HG03196 (cell line): ENCODE measurements around the gene HORMAD1.
A peak's percentile ranks its signal among the peaks of the same experiment; 100 is the strongest.
"Not testable (repeated sequence)": the region's sequence is repeated elsewhere in the genome, so short reads cannot be mapped to it uniquely, and the experiment has no call there.

Source experiments
- ATAC-seq: cut with Tn5 transposase; IDR thresholded peaks from one replicate; pipeline ENCODE4 v1.9.1; 2021; ENCODE audit not compliant: unreplicated experiment

The HORMAD1 gene

GRCh38 chr1:150696995-150697927 is 23.4 kb downstream of the HORMAD1 start, which contains the start of gene GOLPH3L:
Gene GOLPH3L, minus strand, starts transcription at chr1:150697154. Its CDS starts 2,316 bp downstream, at chr1:150694838.
- peak; percentile 98 for ATAC-seq

GRCh38 chr1:150696590-150696989 is 24.1 kb downstream of the HORMAD1 start:
- ATAC-seq = no peak

GRCh38 chr1:150696162-150696561 is 24.5 kb downstream of the HORMAD1 start:
- no peak for ATAC-seq

- ATAC-seq = no peak
These were observed 25.1 kb downstream of the HORMAD1 start for GRCh38 chr1:150695561-150695960.

GRCh38 chr1:150692720-150693119 is 28.0 kb downstream of the HORMAD1 start:
- ATAC-seq = no peak

- ATAC-seq = no peak
These were observed 31.9 kb downstream of the HORMAD1 start for GRCh38 chr1:150688763-150689162.

- no peak for ATAC-seq
These were observed 34.4 kb downstream of the HORMAD1 start for GRCh38 chr1:150686275-150686674.

- ATAC-seq = no peak
These were observed 36.8 kb downstream of the HORMAD1 start for GRCh38 chr1:150683914-150684313.

DNA sequence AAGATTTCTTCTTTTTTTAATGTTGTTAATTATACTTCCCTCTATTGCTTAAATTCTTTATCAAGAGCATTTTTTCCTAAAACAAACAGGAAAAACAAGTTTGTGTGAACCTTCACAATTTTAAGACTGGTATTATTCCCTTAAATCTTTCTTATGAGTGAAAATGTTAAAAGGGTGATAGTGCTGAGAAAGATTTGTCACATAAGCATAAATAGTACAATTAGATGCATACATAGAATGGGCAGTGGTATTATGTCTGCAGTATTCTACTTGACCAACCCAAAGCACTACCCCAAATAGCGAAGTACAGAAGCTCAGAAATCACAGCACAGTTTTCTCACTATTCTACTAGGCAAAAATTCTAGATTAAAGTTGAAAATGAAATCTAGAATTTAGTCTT is 41.7 kb downstream of the HORMAD1 start:
- no peak for ATAC-seq

DNA sequence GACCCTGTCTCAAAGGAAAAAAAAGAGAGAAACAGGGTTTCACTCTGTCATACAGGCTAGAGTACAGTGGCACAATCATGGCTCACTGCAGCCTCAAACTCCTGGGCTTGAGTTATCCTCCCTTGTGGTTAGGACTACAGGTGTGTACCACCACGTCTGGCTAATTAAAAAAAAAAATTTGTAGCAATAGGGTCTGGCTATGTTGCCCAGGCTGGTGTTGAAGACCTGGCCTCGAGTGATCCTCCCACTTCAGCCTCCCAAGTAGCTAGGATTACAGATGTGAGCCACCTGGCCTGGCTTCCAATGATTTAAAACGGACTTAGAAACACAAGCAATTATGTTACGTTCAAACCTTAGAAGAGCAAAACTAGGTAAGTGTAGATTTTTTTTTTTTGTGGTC is 45.8 kb downstream of the HORMAD1 start:
- ATAC-seq = no peak

DNA sequence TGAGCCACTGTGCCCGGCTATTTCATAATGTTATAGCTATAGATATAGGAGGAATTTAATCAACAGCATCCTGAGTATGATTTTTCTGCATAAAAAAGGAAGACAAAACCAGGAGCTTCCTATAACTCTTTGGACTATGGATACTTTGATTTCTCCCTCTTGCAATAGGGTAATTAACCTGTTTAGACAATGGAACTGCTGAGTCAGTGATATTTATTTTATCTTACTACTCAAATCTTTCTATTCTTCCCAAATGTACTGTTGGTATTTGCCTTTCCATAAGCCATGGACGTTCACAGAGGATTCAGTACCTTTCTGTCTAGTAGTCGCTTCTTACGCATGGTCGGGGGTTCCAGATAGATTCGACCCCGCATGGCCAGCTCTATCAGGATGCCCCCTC is 57.4 kb downstream of the HORMAD1 start:
- no peak for ATAC-seq

DNA sequence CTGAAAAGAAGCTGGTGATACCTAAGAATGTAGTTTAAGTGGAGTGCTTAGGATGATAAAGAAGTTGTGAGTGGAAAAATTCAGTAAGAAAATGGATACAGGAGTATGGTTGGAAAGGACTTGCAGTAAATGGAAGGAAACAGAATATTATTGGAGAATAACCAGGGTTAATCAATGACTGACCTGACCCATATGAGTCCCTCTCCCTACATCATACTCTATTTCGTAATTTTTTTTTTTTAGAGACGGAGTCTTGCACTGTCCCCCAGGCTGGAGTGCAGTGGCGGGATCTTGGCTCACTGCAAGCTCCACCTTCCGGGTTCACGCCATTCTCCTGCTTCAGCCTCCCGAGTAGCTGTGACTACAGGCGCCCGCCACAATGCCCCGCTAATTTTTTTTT is 57.9 kb downstream of the HORMAD1 start:
- ATAC-seq = no peak

DNA sequence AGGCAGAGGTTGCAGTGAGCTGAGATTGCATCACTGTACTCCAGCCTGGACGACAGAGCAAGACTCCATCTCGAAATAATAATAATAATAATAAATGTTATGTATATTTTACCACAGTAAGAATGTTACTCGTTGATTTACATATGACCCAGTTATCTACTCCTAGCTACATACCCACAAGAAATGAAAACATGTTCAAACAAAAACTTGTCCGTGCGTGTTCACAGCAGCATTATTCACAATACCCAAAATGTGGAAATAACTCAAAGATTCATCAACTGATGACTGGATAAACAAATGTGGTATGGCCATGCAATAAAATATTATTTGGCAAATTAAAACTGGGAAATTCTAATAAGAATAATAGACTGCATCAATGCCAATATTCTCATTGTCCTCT is 59.5 kb downstream of the HORMAD1 start:
- no peak for ATAC-seq

DNA sequence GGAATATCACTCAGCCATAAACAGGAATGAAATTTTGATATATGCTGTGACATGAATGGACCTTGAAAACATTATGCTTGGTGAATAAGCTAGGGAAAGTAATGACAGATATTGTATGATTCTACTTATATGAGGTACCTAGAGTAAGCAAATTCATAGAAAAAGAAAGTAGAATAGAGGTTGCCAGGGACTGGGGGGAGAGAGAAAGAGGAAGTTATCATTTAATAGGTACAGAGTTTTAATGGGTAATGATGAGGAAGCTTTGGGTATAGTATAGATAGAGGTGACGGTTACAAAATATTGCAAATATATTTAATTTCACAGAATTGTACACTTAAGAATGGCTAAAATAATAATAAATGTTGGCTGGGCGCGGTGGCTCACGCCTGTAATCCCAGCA is 60.1 kb downstream of the HORMAD1 start:
- ATAC-seq = no peak

GRCh38 chr1:150657064-150657463 is 63.6 kb downstream of the HORMAD1 start:
- not testable (repeated sequence) for ATAC-seq

- not testable (repeated sequence) for ATAC-seq
These were observed 66.1 kb downstream of the HORMAD1 start for GRCh38 chr1:150654635-150655034.

- no peak for ATAC-seq
These were observed 70.5 kb downstream of the HORMAD1 start for GRCh38 chr1:150650193-150650592.

- ATAC-seq = no peak
These were observed 71.1 kb downstream of the HORMAD1 start for GRCh38 chr1:150649441-150650075.
